Measurements from ENCODE around the gene STXBP5. TPM values are rescaled to one million over a fixed set of nuclear protein-coding genes. Genes with fewer than 3 reads are reported as not detected.

Gene STXBP5
- total RNA-seq, 1 donor from 2014 or later, result 34.8 TPM

- Mint-ChIP-seq H3K27ac (ENCODE audit: unreplicated experiment) (peak overlapping the region; percentile 82), H3K36me3 (ENCODE audit: unreplicated experiment) (peaks cover 2% of the 10 kb centered on the region), H3K4me1 (ENCODE audit: unreplicated experiment) (peaks cover 61% of the 10 kb centered on the region), H3K4me3 (ENCODE audit: unreplicated experiment) (peak overlapping the region; percentile 49), H3K9me3 (ENCODE audit: unreplicated experiment) (peaks cover 4% of the 10 kb centered on the region), H3K27me3 (ENCODE audit: unreplicated experiment) (no peaks in the 10 kb centered on the region)
- no peak for DNase-seq (ENCODE audit: extremely low spot score, unreplicated experiment)
- TF ChIP-seq CTCF (IDR thresholded peaks at IDR 0.05), result no peak
Measured at GRCh38 chr6:147158881-147159280, 45.3 kb upstream of the STXBP5 start.

GRCh38 chr6:147159536-147160374 lies 44.5 kb upstream of the STXBP5 start:
- H3K36me3 Mint-ChIP-seq (ENCODE audit: unreplicated experiment), result peaks cover 2% of the 10 kb centered on the region
- H3K9me3 Mint-ChIP-seq (ENCODE audit: unreplicated experiment), result peaks cover 4% of the 10 kb centered on the region
- peak overlapping the region; percentile 47 for H3K27ac Mint-ChIP-seq (ENCODE audit: unreplicated experiment)
- no peaks in the 10 kb centered on the region for H3K27me3 Mint-ChIP-seq (ENCODE audit: unreplicated experiment)
- H3K4me1 Mint-ChIP-seq (ENCODE audit: unreplicated experiment), result peaks cover 57% of the 10 kb centered on the region
- TF ChIP-seq CTCF (IDR thresholded peaks at IDR 0.05), result no peak
- H3K4me3 Mint-ChIP-seq (ENCODE audit: unreplicated experiment), result no peak overlapping the region
- DNase-seq (ENCODE audit: extremely low spot score, unreplicated experiment), result no peak

GRCh38 chr6:147160593-147160992 lies 43.6 kb upstream of the STXBP5 start:
- no peak for TF ChIP-seq CTCF (IDR thresholded peaks at IDR 0.05)

GRCh38 chr6:147161253-147161973 lies 42.8 kb upstream of the STXBP5 start:
- DNase-seq (ENCODE audit: extremely low spot score, unreplicated experiment), result no peak
- Mint-ChIP-seq H3K27me3 (ENCODE audit: unreplicated experiment) (no peaks in the 10 kb centered on the region), H3K4me1 (ENCODE audit: unreplicated experiment) (peaks cover 61% of the 10 kb centered on the region), H3K27ac (ENCODE audit: unreplicated experiment) (no peak overlapping the region), H3K9me3 (ENCODE audit: unreplicated experiment) (peaks cover 4% of the 10 kb centered on the region), H3K4me3 (ENCODE audit: unreplicated experiment) (no peak overlapping the region), H3K36me3 (ENCODE audit: unreplicated experiment) (peaks cover 2% of the 10 kb centered on the region)
- no peak for TF ChIP-seq CTCF (IDR thresholded peaks at IDR 0.05)

More at GRCh38 chr6:147160593-147160992, 43.6 kb upstream of the STXBP5 start:
- no peaks in the 10 kb centered on the region for H3K27me3 Mint-ChIP-seq (ENCODE audit: unreplicated experiment)
- no peak overlapping the region for H3K27ac Mint-ChIP-seq (ENCODE audit: unreplicated experiment)
- H3K4me3 Mint-ChIP-seq (ENCODE audit: unreplicated experiment), result no peak overlapping the region
- H3K9me3 Mint-ChIP-seq (ENCODE audit: unreplicated experiment), result peaks cover 4% of the 10 kb centered on the region
- H3K4me1 Mint-ChIP-seq (ENCODE audit: unreplicated experiment), result peaks cover 58% of the 10 kb centered on the region
- no peak for DNase-seq (ENCODE audit: extremely low spot score, unreplicated experiment)
- H3K36me3 Mint-ChIP-seq (ENCODE audit: unreplicated experiment), result peaks cover 2% of the 10 kb centered on the region

GRCh38 chr6:147161974-147162495 lies 42.2 kb upstream of the STXBP5 start:
- Mint-ChIP-seq H3K27me3 (ENCODE audit: unreplicated experiment) (no peaks in the 10 kb centered on the region), H3K27ac (ENCODE audit: unreplicated experiment) (peak overlapping the region; percentile 45), H3K36me3 (ENCODE audit: unreplicated experiment) (peaks cover 2% of the 10 kb centered on the region), H3K9me3 (ENCODE audit: unreplicated experiment) (peaks cover 4% of the 10 kb centered on the region), H3K4me3 (ENCODE audit: unreplicated experiment) (no peak overlapping the region), H3K4me1 (ENCODE audit: unreplicated experiment) (peaks cover 58% of the 10 kb centered on the region)
- no peak for TF ChIP-seq CTCF (IDR thresholded peaks at IDR 0.05)
- no peak for DNase-seq (ENCODE audit: extremely low spot score, unreplicated experiment)

Measured in osteocyte (in vitro differentiated cells).